Keratinocyte (primary cell): ENCODE results near the gene FGF18. TPM values are rescaled to one million over a fixed set of nuclear protein-coding genes. Genes with fewer than 3 reads are reported as not detected.

Source experiments
- DNase-seq: peaks from one replicate; pipeline ENCODE4 v3.0.0-alpha.2; 2011; ENCODE audit warnings: low read depth, missing footprints, low spot score
- FAIRE-seq: peaks from 2 replicates; lab custom pipeline; 2011; peaks lifted over from hg19 to GRCh38; lab: Jason Lieb, UNC
- H2AFZ ChIP-seq: 2 replicates; pipeline ENCODE4 v1.6.0; 2012; ENCODE audit warnings: low read length, control low read depth, inconsistent platforms; ENCODE audit not compliant: control insufficient read depth
- H3K27ac ChIP-seq: 2 replicates; pipeline ENCODE4 v1.5.1; 2011; ENCODE audit warnings: low read length; ENCODE audit not compliant: control insufficient read depth, insufficient read depth
- H3K27me3 ChIP-seq: 3 replicates; pipeline ENCODE4 v1.6.0; 2011; ENCODE audit warnings: low read length; ENCODE audit not compliant: control insufficient read depth, insufficient read depth; ENCODE audit errors: extremely low read depth
- H3K36me3 ChIP-seq, 2 experiments: 2 replicates in 1 of 2; 3 replicates in 1 of 2; pipeline ENCODE4 v1.5.1; 2011; ENCODE audit warnings: low read length in 2 of 2, mild to moderate bottlenecking in 1 of 2; ENCODE audit not compliant: control insufficient read depth in 2 of 2, insufficient read depth in 2 of 2; ENCODE audit errors: extremely low read depth in 1 of 2
- H3K4me1 ChIP-seq: 3 replicates; pipeline ENCODE4 v1.5.1; 2011; ENCODE audit warnings: low read length; ENCODE audit not compliant: control insufficient read depth, insufficient read depth; ENCODE audit errors: extremely low read depth
- H3K4me2 ChIP-seq: 3 replicates; pipeline ENCODE4 v1.6.0; 2011; ENCODE audit warnings: low read depth, low read length; ENCODE audit not compliant: control insufficient read depth, insufficient read depth; ENCODE audit errors: extremely low read depth
- H3K4me3 ChIP-seq, 3 experiments: fragments of 200-600 bp in 1 of 3; sonication (generic) in 1 of 3; 2 replicates in 2 of 3; 3 replicates in 1 of 3; pipeline ENCODE4 v1.5.1; 2011 to 2016; ENCODE audit warnings: low read length in 3 of 3, mild to moderate bottlenecking in 3 of 3, control low read depth in 2 of 3, inconsistent platforms in 1 of 3, low read depth in 1 of 3, mixed read lengths in 1 of 3, mixed run types in 1 of 3, moderate library complexity in 1 of 3; ENCODE audit not compliant: control insufficient read depth in 2 of 3, insufficient read depth in 2 of 3; ENCODE audit errors: extremely low read depth in 1 of 3
- H3K79me2 ChIP-seq: 2 replicates; pipeline ENCODE4 v1.6.0; 2012; ENCODE audit warnings: low read length; ENCODE audit not compliant: control insufficient read depth, insufficient read depth
- H3K9ac ChIP-seq: 3 replicates; pipeline ENCODE4 v1.6.0; 2011; ENCODE audit warnings: low read length; ENCODE audit not compliant: control insufficient read depth, insufficient read depth; ENCODE audit errors: extremely low read depth
- H3K9me1 ChIP-seq: 3 replicates; pipeline ENCODE4 v1.6.0; 2011; ENCODE audit warnings: low read length; ENCODE audit not compliant: control insufficient read depth, insufficient read depth; ENCODE audit errors: extremely low read depth
- H3K9me3 ChIP-seq: 2 replicates; pipeline ENCODE4 v1.5.1; 2012; ENCODE audit warnings: low read depth, low read length; ENCODE audit not compliant: control insufficient read depth
- H4K20me1 ChIP-seq: 3 replicates; pipeline ENCODE4 v1.6.0; 2011; ENCODE audit warnings: low read length; ENCODE audit not compliant: control insufficient read depth, insufficient read depth; ENCODE audit errors: extremely low read depth
- CTCF ChIP-seq, 3 experiments: IDR thresholded peaks in 1 of 3; conservative IDR thresholded peaks in 1 of 3; optimal IDR thresholded peaks in 1 of 3; 2 replicates in 2 of 3; 3 replicates in 1 of 3; pipeline versions ENCODE3 to v1.5.1; 2011; ENCODE audit warnings: low read length in 3 of 3, mild to moderate bottlenecking in 3 of 3, moderate library complexity in 2 of 3, control low read depth in 1 of 3, inconsistent platforms in 1 of 3; ENCODE audit not compliant: insufficient read depth in 2 of 3; ENCODE audit errors: extremely low read depth in 1 of 3
- EZH2 ChIP-seq: IDR thresholded peaks from one replicate; pipeline ENCODE4 v1.6.1; 2012; ENCODE audit warnings: inconsistent platforms, mild to moderate bottlenecking, low read length, moderate library complexity
- dilution Hi-C: fragments of 300-500 bp; cut with MboI; formaldehyde crosslinking; loops from one replicate; pipeline ENCODE4 v1.7.0; 2020; ENCODE audit warnings: low sequenced_read_pairs; ENCODE audit not compliant: extremely low pct_ligation_motif_present
- polyA plus RNA-seq, 5 experiments: library from polyadenylated mRNA; depleted of rRNA in 3 of 5; stranded (reverse) in 3 of 5; stranded (forward) in 1 of 5; unstranded in 1 of 5; fragments of >200 nt; gene quantifications; 1 replicate in 1 of 5; 2 replicates in 3 of 5; 3 replicates in 1 of 5; pipeline versions ENCODE4 v1.2.1 to v1.2.3, GENCODE V29; 2011 to 2012; ENCODE audit warnings: missing spikeins in 2 of 5, low read depth in 1 of 5, low replicate concordance in 1 of 5

FGF18 gene
- polyA plus RNA-seq, 1 donor (not counting 4 experiments of a cell fraction or from before 2014, with no cell fraction given): 0.05 TPM

GRCh38 chr5:171482434-171482730, 62.9 kb downstream of the FGF18 start:
- Histone ChIP-seq H3K4me1 (no peaks in the 10 kb centered on the region), H3K4me3 (no peak overlapping the region), H4K20me1 (no peaks in the 10 kb centered on the region), H3K27ac (no peak overlapping the region), H2AFZ (no peak overlapping the region), H3K27me3 (peaks cover 16% of the 10 kb centered on the region), H3K79me2 (no peaks in the 10 kb centered on the region), H3K36me3 (no peaks in the 10 kb centered on the region), H3K4me2 (no peak overlapping the region), H3K9ac (no peak overlapping the region), H3K9me3 (no peaks in the 10 kb centered on the region), H3K9me1 (no peaks in the 10 kb centered on the region)
- DNase-seq: no peak
- TF ChIP-seq EZH2 (no peak), CTCF (optimal IDR thresholded peaks at IDR 0.05 in 1 of 3, IDR thresholded peaks at IDR 0.05 in 1 of 3, conservative IDR thresholded peaks at IDR 0.05 in 1 of 3; ENCODE audit: extremely low read depth in 1 of 3, insufficient read depth in 2 of 3, low read length in 3 of 3) (no peak)
- FAIRE-seq: no peak
- dilution Hi-C loops: no loop called here

GRCh38 chr5:171483551-171484135, 64.2 kb downstream of the FGF18 start:
- H3K79me2 ChIP-seq: no peaks in the 10 kb centered on the region

More at GRCh38 chr5:171483551-171484135, 64.2 kb downstream of the FGF18 start:
- no peak overlapping the region for H2AFZ ChIP-seq
- no peak overlapping the region for H3K4me2 ChIP-seq
- TF ChIP-seq EZH2 (no peak), CTCF (optimal IDR thresholded peaks at IDR 0.05 in 1 of 3, IDR thresholded peaks at IDR 0.05 in 1 of 3, conservative IDR thresholded peaks at IDR 0.05 in 1 of 3; ENCODE audit: extremely low read depth in 1 of 3, insufficient read depth in 2 of 3, low read length in 3 of 3) (no peak)
- dilution Hi-C loops: no loop called here
- H3K27ac ChIP-seq: no peak overlapping the region
- no peak for DNase-seq
- FAIRE-seq: no peak
- H4K20me1 ChIP-seq: no peaks in the 10 kb centered on the region
- no peaks in the 10 kb centered on the region for H3K9me3 ChIP-seq
- no peaks in the 10 kb centered on the region for H3K4me1 ChIP-seq
- H3K27me3 ChIP-seq: peaks cover 19% of the 10 kb centered on the region
- H3K4me3 ChIP-seq: no peak overlapping the region
- H3K9me1 ChIP-seq: no peaks in the 10 kb centered on the region
- no peaks in the 10 kb centered on the region for H3K36me3 ChIP-seq
- no peak overlapping the region for H3K9ac ChIP-seq
